Endothelial cell of umbilical vein (primary cell): Measurements from ENCODE around the gene CARMIL3. TPM values are rescaled to one million over a fixed set of nuclear protein-coding genes. Genes with fewer than 3 reads are reported as not detected.

Experiments used
- BruUV-seq: library from RNA; stranded (reverse); fragments of 400-500 nt; replicated peaks from 2 replicates; lab custom pipeline; 2021; lab: Mats Ljungman, UMichigan
- CTCF ChIA-PET: fragments of 300-600, 350-600 bp; sonication (Branson Sonifier 250); formaldehyde crosslinking; loops from one replicate; lab custom pipeline; 2021; ENCODE audit warnings: antibody characterized with exemption, inconsistent platforms; lab: Charles Lee
- POLR2A ChIA-PET: fragments of 300-600, 350-600 bp; sonication (Branson Sonifier 250); formaldehyde crosslinking; loops from one replicate; lab custom pipeline; 2021; ENCODE audit warnings: antibody characterized with exemption, inconsistent platforms; lab: Charles Lee
- DNase-seq: peaks from one replicate; pipeline ENCODE4 v3.0.0-alpha.2; 2011; ENCODE audit warnings: low read depth, low spot score
- FAIRE-seq: peaks from 2 replicates; lab custom pipeline; 2011; peaks lifted over from hg19 to GRCh38; lab: Jason Lieb, UNC
- H2AFZ ChIP-seq: 2 replicates; pipeline ENCODE4 v1.6.0; 2012; ENCODE audit warnings: low read depth, low read length, control low read depth, inconsistent platforms
- H3K27ac ChIP-seq: 2 replicates; pipeline ENCODE4 v1.5.1; 2011; ENCODE audit warnings: low read depth, mild to moderate bottlenecking, control low read depth, low read length, moderate library complexity; ENCODE audit not compliant: insufficient read depth
- H3K27me3 ChIP-seq, 2 experiments: 2 replicates each; pipeline versions ENCODE4 v1.6.0 to v1.6.1; 2011; ENCODE audit warnings: low read length in 2 of 2, mixed read lengths in 1 of 2; ENCODE audit not compliant: control insufficient read depth in 2 of 2, insufficient read depth in 2 of 2
- H3K36me3 ChIP-seq, 2 experiments: 2 replicates in 1 of 2; 3 replicates in 1 of 2; pipeline ENCODE4 v1.5.1; 2011; ENCODE audit warnings: low read length in 2 of 2, mild to moderate bottlenecking in 1 of 2, moderate library complexity in 1 of 2; ENCODE audit not compliant: control insufficient read depth in 2 of 2, insufficient read depth in 2 of 2; ENCODE audit errors: extremely low read depth in 1 of 2
- H3K4me1 ChIP-seq: 3 replicates; pipeline ENCODE4 v1.5.1; 2011; ENCODE audit warnings: mild to moderate bottlenecking, low read length; ENCODE audit not compliant: control insufficient read depth, insufficient read depth; ENCODE audit errors: extremely low read depth
- H3K4me2 ChIP-seq: 2 replicates; pipeline ENCODE4 v1.6.1; 2011; ENCODE audit warnings: low read length, control low read depth, mixed read lengths; ENCODE audit not compliant: insufficient read depth
- H3K4me3 ChIP-seq, 3 experiments: fragments of 200-600 bp in 1 of 3; sonication (generic), shearing (Covaris generic) in 1 of 3; replicated peaks in 1 of 3; 2 replicates each; pipeline ENCODE4 v1.5.1; 2011 to 2016; ENCODE audit warnings: control low read depth in 3 of 3, low read length in 3 of 3, mild to moderate bottlenecking in 2 of 3, inconsistent platforms in 1 of 3, low read depth in 1 of 3, moderate library complexity in 1 of 3; ENCODE audit not compliant: insufficient read depth in 1 of 3
- H3K79me2 ChIP-seq: 2 replicates; pipeline ENCODE4 v1.6.0; 2012; ENCODE audit warnings: low read length, inconsistent platforms; ENCODE audit not compliant: control insufficient read depth, insufficient read depth
- H3K9ac ChIP-seq: replicated peaks from 2 replicates; pipeline ENCODE3; 2011; ENCODE audit warnings: low read length, control low read depth; ENCODE audit not compliant: insufficient read depth; ENCODE audit errors: extremely low read depth
- H3K9me1 ChIP-seq: replicated peaks from 3 replicates; pipeline ENCODE4 v1.6.0; 2011; ENCODE audit warnings: mild to moderate bottlenecking, low read length; ENCODE audit not compliant: control insufficient read depth, insufficient read depth; ENCODE audit errors: extremely low read depth
- H3K9me3 ChIP-seq: replicated peaks from 2 replicates; pipeline ENCODE4 v1.5.1; 2012; ENCODE audit warnings: low read length, inconsistent platforms; ENCODE audit not compliant: control insufficient read depth, insufficient read depth
- H4K20me1 ChIP-seq: replicated peaks from 2 replicates; pipeline ENCODE3; 2011; ENCODE audit warnings: mild to moderate bottlenecking, low read length; ENCODE audit not compliant: control insufficient read depth, insufficient read depth; ENCODE audit errors: extremely low read depth
- EZH2 ChIP-seq: IDR thresholded peaks from 2 replicates; pipeline ENCODE4 v1.6.1; 2012; ENCODE audit warnings: borderline replicate concordance, low read depth, mild to moderate bottlenecking, moderate library complexity, low read length, inconsistent platforms; ENCODE audit not compliant: severe bottlenecking
- FOS ChIP-seq: IDR thresholded peaks from 2 replicates; pipeline ENCODE4 v1.6.1; 2011; ENCODE audit warnings: mild to moderate bottlenecking, low read length, moderate library complexity, borderline replicate concordance; ENCODE audit not compliant: insufficient read depth
- GATA2 ChIP-seq: IDR thresholded peaks from 2 replicates; pipeline ENCODE4 v1.7.0; 2011; ENCODE audit warnings: low read depth, mild to moderate bottlenecking, moderate library complexity, mixed read lengths, low read length; ENCODE audit not compliant: insufficient read length, insufficient read depth
- JUN ChIP-seq: IDR thresholded peaks from 2 replicates; pipeline ENCODE4 v1.6.1; 2011; ENCODE audit warnings: borderline replicate concordance, low read depth; ENCODE audit not compliant: insufficient read length, insufficient read depth
- MYC ChIP-seq: IDR thresholded peaks from one replicate; pipeline ENCODE4 v1.6.1; 2011; ENCODE audit warnings: mild to moderate bottlenecking, low read depth, low read length
- POLR2A ChIP-seq: IDR thresholded peaks from 2 replicates; pipeline ENCODE4 v1.6.1; 2012; ENCODE audit warnings: low read depth, mild to moderate bottlenecking, control low read depth, low read length
- POLR2AphosphoS5 ChIP-seq: IDR thresholded peaks from 2 replicates; pipeline ENCODE4 v1.6.1; 2012; ENCODE audit warnings: low read depth, mild to moderate bottlenecking, control low read depth, low read length, moderate library complexity; ENCODE audit not compliant: insufficient read depth
- dilution Hi-C: fragments of 300-500 bp; cut with MboI; formaldehyde crosslinking; loops from one replicate; pipeline ENCODE4 v1.15.0; 2019; ENCODE audit warnings: low sequenced_read_pairs; ENCODE audit not compliant: extremely low pct_ligation_motif_present
- intact Hi-C: fragments of 100-400 bp; cut with micrococcal nuclease; formaldehyde crosslinking; loops from one replicate; pipeline ENCODE4 v1.10.0; 2022
- polyA plus RNA-seq, 4 experiments: library from polyadenylated mRNA; depleted of rRNA in 3 of 4; stranded (reverse) in 3 of 4; unstranded in 1 of 4; fragments of >200 nt; gene quantifications; 2 replicates each; pipeline versions ENCODE4 v1.2.1 to v1.2.3, GENCODE V29; 2011 to 2012; ENCODE audit warnings: missing spikeins in 1 of 4
- total RNA-seq: library from RNA; stranded (reverse); gene quantifications from 2 replicates; pipeline ENCODE4 v1.2.3, GENCODE V29; 2021
- TF ChIP-seq, protein P1 (sequence below): IDR thresholded peaks from 2 replicates; pipeline ENCODE4 v1.6.1; 2011; ENCODE audit not compliant: insufficient read depth, insufficient read length
- TF ChIP-seq, protein P2 (sequence below), 2 donors: IDR thresholded peaks; 1 replicate in 1 of 2; 2 replicates in 1 of 2; pipeline ENCODE4 v1.5.1; 2011; ENCODE audit warnings: low read length in 2 of 2, mild to moderate bottlenecking in 2 of 2, moderate library complexity in 2 of 2, control low read depth in 1 of 2, inconsistent platforms in 1 of 2, low read depth in 1 of 2; ENCODE audit not compliant: insufficient read depth in 1 of 2; ENCODE audit errors: extremely low read depth in 1 of 2

Gene CARMIL3
- total and polyA plus RNA-seq, 2 donors (not counting 3 experiments of a cell fraction or from before 2014, with no cell fraction given) = 0.03 TPM; not detected in 1

DNA sequence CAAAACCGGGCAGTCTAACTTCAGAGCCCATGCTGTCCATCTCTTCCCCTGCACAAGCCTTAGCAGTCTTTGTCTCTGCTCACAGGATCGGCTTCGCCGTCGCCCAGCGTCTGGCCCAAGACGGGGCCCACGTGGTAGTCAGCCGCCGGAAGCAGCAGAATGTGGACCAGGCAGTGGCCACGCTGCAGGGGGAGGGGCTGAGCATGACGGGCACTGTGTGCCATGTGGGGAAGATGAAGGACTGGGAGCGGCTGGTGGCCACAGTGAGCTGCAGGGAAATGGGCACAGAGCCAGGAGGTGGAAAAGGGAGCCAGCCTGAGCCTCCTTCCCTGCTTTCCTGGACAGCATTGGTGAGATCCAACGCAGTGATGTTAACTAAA, 14.2 kb upstream of the CARMIL3 start:
- Histone ChIP-seq H3K4me1 (no peaks in the 10 kb centered on the region), H3K36me3 (no peaks in the 10 kb centered on the region), H3K9me1 (no peaks in the 10 kb centered on the region), H3K9ac (no peak overlapping the region), H3K4me2 (no peak overlapping the region), H3K27ac (no peak overlapping the region), H3K4me3 (no peak overlapping the region), H2AFZ (no peak overlapping the region), H3K27me3 (no peaks in the 10 kb centered on the region), H4K20me1 (no peaks in the 10 kb centered on the region), H3K9me3 (peaks cover 2% of the 10 kb centered on the region), H3K79me2 (no peaks in the 10 kb centered on the region)
- no TSS peak for BruUV-seq
- CTCF ChIA-PET = interaction anchor here (0.9 to 1.3 kb wide), 2 partner anchors 15 to 20 kb away, joined by 3 to 4 read pairs; no protein-coding TSS in a partner anchor
- POLR2A ChIA-PET = no interaction called here
- TF ChIP-seq, protein P1, sequence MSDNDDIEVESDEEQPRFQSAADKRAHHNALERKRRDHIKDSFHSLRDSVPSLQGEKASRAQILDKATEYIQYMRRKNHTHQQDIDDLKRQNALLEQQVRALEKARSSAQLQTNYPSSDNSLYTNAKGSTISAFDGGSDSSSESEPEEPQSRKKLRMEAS = no peak
- TF ChIP-seq FOS (no peak), MYC (no peak), POLR2AphosphoS5 (no peak), GATA2 (no peak), EZH2 (no peak), JUN (no peak), POLR2A (no peak)
- TF ChIP-seq, protein P2, sequence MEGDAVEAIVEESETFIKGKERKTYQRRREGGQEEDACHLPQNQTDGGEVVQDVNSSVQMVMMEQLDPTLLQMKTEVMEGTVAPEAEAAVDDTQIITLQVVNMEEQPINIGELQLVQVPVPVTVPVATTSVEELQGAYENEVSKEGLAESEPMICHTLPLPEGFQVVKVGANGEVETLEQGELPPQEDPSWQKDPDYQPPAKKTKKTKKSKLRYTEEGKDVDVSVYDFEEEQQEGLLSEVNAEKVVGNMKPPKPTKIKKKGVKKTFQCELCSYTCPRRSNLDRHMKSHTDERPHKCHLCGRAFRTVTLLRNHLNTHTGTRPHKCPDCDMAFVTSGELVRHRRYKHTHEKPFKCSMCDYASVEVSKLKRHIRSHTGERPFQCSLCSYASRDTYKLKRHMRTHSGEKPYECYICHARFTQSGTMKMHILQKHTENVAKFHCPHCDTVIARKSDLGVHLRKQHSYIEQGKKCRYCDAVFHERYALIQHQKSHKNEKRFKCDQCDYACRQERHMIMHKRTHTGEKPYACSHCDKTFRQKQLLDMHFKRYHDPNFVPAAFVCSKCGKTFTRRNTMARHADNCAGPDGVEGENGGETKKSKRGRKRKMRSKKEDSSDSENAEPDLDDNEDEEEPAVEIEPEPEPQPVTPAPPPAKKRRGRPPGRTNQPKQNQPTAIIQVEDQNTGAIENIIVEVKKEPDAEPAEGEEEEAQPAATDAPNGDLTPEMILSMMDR (IDR thresholded peaks at IDR 0.05; ENCODE audit: extremely low read depth in 1 of 2, insufficient read depth in 1 of 2, low read depth in 1 of 2, low read length in 2 of 2) = no peak
- intact Hi-C loops = loop anchor here (5.0 kb wide), 1 partner anchor 65 kb away; no protein-coding TSS in a partner anchor
- FAIRE-seq = no peak
- dilution Hi-C loops = no loop called here
- no peak for DNase-seq
